Panc1 (cell line): ENCODE measurements around the gene CLK2. TPM values are rescaled to one million over a fixed set of nuclear protein-coding genes. Genes with fewer than 3 reads are reported as not detected.
"Not testable (repeated sequence)": the region's sequence is repeated elsewhere in the genome, so short reads cannot be mapped to it uniquely, and the experiment has no call there.

Experiments used
- ATAC-seq: fragments of 200-7000 bp; cut with Tn5 transposase; 2 replicates; pipeline ENCODE4 v1.9.1; 2020; ENCODE audit warnings: mild to moderate bottlenecking, moderate library complexity
- BruUV-seq: library from RNA; stranded (reverse); fragments of 400-500 nt; replicated peaks from 2 replicates; lab custom pipeline; 2021; lab: Mats Ljungman, UMichigan
- CTCF ChIA-PET: fragments of 300-600 bp; sonication (Branson Sonifier 250); formaldehyde crosslinking; loops from one replicate; lab custom pipeline; 2022; ENCODE audit warnings: antibody characterized with exemption; lab: Charles Lee
- POLR2A ChIA-PET: fragments of 300-600 bp; sonication (Branson Sonifier 250); formaldehyde crosslinking; loops from one replicate; lab custom pipeline; 2022; ENCODE audit warnings: antibody characterized with exemption; lab: Charles Lee
- DNase-seq: peaks from one replicate; pipeline ENCODE4 v3.0.0-alpha.2; 2010; ENCODE audit warnings: low read depth, low spot score
- H3K27ac ChIP-seq: 2 replicates; pipeline ENCODE4 v1.5.1; 2011; ENCODE audit warnings: mild to moderate bottlenecking, low read length, inconsistent platforms
- H3K27me3 ChIP-seq: fragments of 200-500 bp; sonication (Bioruptor generic); 2 replicates; pipeline ENCODE4 v1.6.0; 2014; ENCODE audit warnings: low read length, inconsistent platforms; ENCODE audit not compliant: control insufficient read depth, insufficient read depth
- H3K36me3 ChIP-seq: fragments of 200-500 bp; sonication (Bioruptor generic); 2 replicates; pipeline ENCODE4 v1.5.1; 2014; ENCODE audit warnings: inconsistent platforms, mild to moderate bottlenecking, low read length, moderate library complexity; ENCODE audit not compliant: control insufficient read depth, insufficient read depth
- H3K4me1 ChIP-seq: 2 replicates; pipeline ENCODE4 v1.5.1; 2011; ENCODE audit warnings: inconsistent platforms, mild to moderate bottlenecking, low read length, moderate library complexity; ENCODE audit not compliant: control insufficient read depth, insufficient read depth
- H3K4me3 ChIP-seq, 2 experiments: 2 replicates each; pipeline ENCODE4 v1.5.1; 2011 to 2012; ENCODE audit warnings: low read depth in 2 of 2, low read length in 2 of 2, mild to moderate bottlenecking in 2 of 2, inconsistent platforms in 1 of 2, moderate library complexity in 1 of 2
- H3K9me3 ChIP-seq: fragments of 200-500 bp; sonication (Bioruptor generic); 2 replicates; pipeline ENCODE4 v1.5.1; 2014; ENCODE audit warnings: low read depth, mild to moderate bottlenecking, inconsistent platforms, low read length, moderate library complexity; ENCODE audit not compliant: control insufficient read depth, insufficient read depth
- CTCF ChIP-seq: fragments of 450-650 bp; IDR thresholded peaks from 2 replicates; pipeline ENCODE4 v1.5.1; 2017; ENCODE audit warnings: mild to moderate bottlenecking
- POLR2AphosphoS5 ChIP-seq: IDR thresholded peaks from 2 replicates; pipeline ENCODE4 v1.6.1; 2012; ENCODE audit warnings: mild to moderate bottlenecking, low read depth, low read length, moderate library complexity
- REST ChIP-seq, 2 experiments: IDR thresholded peaks; 2 replicates each; pipeline ENCODE4 v1.6.1; 2011 to 2012; ENCODE audit warnings: low read depth in 2 of 2, control low read depth in 1 of 2, low read length in 1 of 2, mild to moderate bottlenecking in 1 of 2, moderate library complexity in 1 of 2; ENCODE audit not compliant: insufficient read depth in 1 of 2
- SIN3A ChIP-seq: IDR thresholded peaks from 2 replicates; pipeline ENCODE4 v1.6.1; 2012; ENCODE audit warnings: low read depth, mild to moderate bottlenecking, low read length, moderate library complexity, borderline replicate concordance; ENCODE audit not compliant: insufficient read depth
- TCF7L2 ChIP-seq: IDR thresholded peaks from 2 replicates; pipeline ENCODE4 v1.6.1; 2011; ENCODE audit warnings: mild to moderate bottlenecking, low read depth, low read length, inconsistent platforms
- in situ Hi-C: cut with HindIII; loops from 2 replicates; pipeline ENCODE4 v1.10.0; 2016; ENCODE audit warnings: low sequenced_read_pairs, low pct_unique_long_range_greater_than_20kb
- intact Hi-C: fragments of 100-400 bp; cut with micrococcal nuclease; formaldehyde crosslinking; loops from one replicate; pipeline ENCODE4 v1.10.0; 2022; ENCODE audit not compliant: unreplicated experiment
- total RNA-seq: library from RNA; stranded (reverse); gene quantifications from one replicate; pipeline ENCODE4 v1.2.1, GENCODE V29; 2021; ENCODE audit not compliant: unreplicated experiment

The CLK2 gene
- total RNA-seq, 1 experiment from 2014 or later: 43.6 TPM

GRCh38 chr1:155293086-155293749, 19.9 kb upstream of the CLK2 start:
- ATAC-seq (no peak), DNase-seq (no peak)
- H3K4me1 ChIP-seq: no peaks in the 10 kb centered on the region
- no peak overlapping the region for H3K4me3 ChIP-seq
- BruUV-seq: no TSS peak
- H3K27me3 ChIP-seq: no peaks in the 10 kb centered on the region
- ChIA-PET POLR2A (no interaction called here), CTCF (no interaction called here)
- H3K27ac ChIP-seq: no peak overlapping the region
- in situ Hi-C loops (no loop called here), intact Hi-C loops (no loop called here)
- no peaks in the 10 kb centered on the region for H3K9me3 ChIP-seq
- no peaks in the 10 kb centered on the region for H3K36me3 ChIP-seq
- TF ChIP-seq SIN3A: no peak
- no peak for TF ChIP-seq REST (IDR thresholded peaks at IDR 0.05; ENCODE audit: insufficient read depth in 1 of 2, low read depth in 2 of 2, low read length in 1 of 2)
- no peak for TF ChIP-seq CTCF
- TF ChIP-seq TCF7L2: no peak
- TF ChIP-seq POLR2AphosphoS5: no peak

- intact Hi-C loops, H3K4me1 ChIP-seq, H3K36me3 ChIP-seq, BruUV-seq, H3K27me3 ChIP-seq, H3K27ac ChIP-seq, H3K4me3 ChIP-seq, POLR2A ChIA-PET, in situ Hi-C loops, ATAC-seq, CTCF ChIA-PET, H3K9me3 ChIP-seq, DNase-seq: not testable (repeated sequence)
Measured at GRCh38 chr1:155291006-155291405, 17.7 kb upstream of the CLK2 start.

GRCh38 chr1:155287987-155288543, 14.8 kb upstream of the CLK2 start:
- Histone ChIP-seq H3K9me3 (no peaks in the 10 kb centered on the region), H3K27me3 (no peaks in the 10 kb centered on the region), H3K27ac (no peak overlapping the region), H3K36me3 (no peaks in the 10 kb centered on the region), H3K4me3 (no peak overlapping the region), H3K4me1 (no peaks in the 10 kb centered on the region)
- ATAC-seq (no peak), DNase-seq (no peak)
- no TSS peak for BruUV-seq
- ChIA-PET POLR2A (no interaction called here), CTCF (no interaction called here)
- intact Hi-C loops (no loop called here), in situ Hi-C loops (no loop called here)
- TF ChIP-seq REST (IDR thresholded peaks at IDR 0.05; ENCODE audit: insufficient read depth in 1 of 2, low read depth in 2 of 2, low read length in 1 of 2): no peak
